Ectodermal cell (in vitro differentiated cells): ENCODE measurements around the gene WNT3.
A peak's percentile ranks its signal among the peaks of the same experiment; 100 is the strongest.

Experiments
- H3K27ac ChIP-seq: 2 replicates; pipeline ENCODE4 v1.7.0; 2013; ENCODE audit warnings: mild to moderate bottlenecking, low read depth, low read length; ENCODE audit not compliant: insufficient read depth, poor library complexity, severe bottlenecking
- H3K27me3 ChIP-seq: 2 replicates; pipeline ENCODE4 v1.7.0; 2013; ENCODE audit warnings: mild to moderate bottlenecking, low read length; ENCODE audit not compliant: insufficient read depth, control insufficient read depth, poor library complexity, severe bottlenecking
- H3K36me3 ChIP-seq: one replicate; pipeline ENCODE4 v1.7.0; 2013; ENCODE audit warnings: low read length; ENCODE audit not compliant: control insufficient read depth, insufficient read depth
- H3K4me1 ChIP-seq: one replicate; pipeline ENCODE4 v1.7.0; 2013; ENCODE audit warnings: low read length; ENCODE audit not compliant: control insufficient read depth, insufficient read depth
- H3K4me3 ChIP-seq: 2 replicates; pipeline ENCODE4 v1.7.0; 2013; ENCODE audit warnings: low read depth, low read length, control low read depth; ENCODE audit not compliant: insufficient read depth
- H3K9me3 ChIP-seq: 2 replicates; pipeline ENCODE4 v1.7.0; 2013; ENCODE audit warnings: mild to moderate bottlenecking, low read length, moderate library complexity; ENCODE audit not compliant: control insufficient read depth
- WGBS, 2 experiments: methylation state at CpG; one replicate each; pipeline ENCODE4 v1.1.7; 2013; ENCODE audit warnings: missing lambda C conversion rate in 2 of 2; 5-methylcytosine and 5-hydroxymethylcytosine counted together

The WNT3 gene

DNA sequence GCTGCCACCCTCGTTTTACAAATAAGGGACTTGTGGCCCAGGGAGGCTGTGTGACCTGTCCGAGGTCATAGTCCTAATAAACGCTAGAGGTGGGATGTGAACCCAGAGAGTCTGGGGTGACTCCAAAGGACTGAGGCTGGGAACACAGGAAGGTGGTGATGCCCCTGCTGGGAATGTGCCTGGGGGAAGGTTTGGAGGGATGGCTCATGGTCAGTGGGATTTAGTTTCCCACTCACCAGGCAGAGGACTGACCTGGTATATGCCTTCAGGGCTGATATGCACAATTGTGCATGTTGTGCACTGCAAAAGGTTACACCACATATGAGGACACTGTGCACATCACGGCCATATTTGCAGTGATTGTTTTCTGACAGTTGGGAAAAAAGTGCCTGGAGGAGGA, 19.0 kb upstream of the WNT3 start:
- Histone ChIP-seq H3K27me3 (peaks cover 15% of the 10 kb centered on the region), H3K9me3 (no peaks in the 10 kb centered on the region), H3K4me1 (peaks cover 14% of the 10 kb centered on the region), H3K4me3 (no peak overlapping the region), H3K27ac (no peak overlapping the region), H3K36me3 (no peaks in the 10 kb centered on the region)
- 91 to 93% methylated on average over 4 of the region's 4 CpGs for WGBS, 2 experiments

DNA sequence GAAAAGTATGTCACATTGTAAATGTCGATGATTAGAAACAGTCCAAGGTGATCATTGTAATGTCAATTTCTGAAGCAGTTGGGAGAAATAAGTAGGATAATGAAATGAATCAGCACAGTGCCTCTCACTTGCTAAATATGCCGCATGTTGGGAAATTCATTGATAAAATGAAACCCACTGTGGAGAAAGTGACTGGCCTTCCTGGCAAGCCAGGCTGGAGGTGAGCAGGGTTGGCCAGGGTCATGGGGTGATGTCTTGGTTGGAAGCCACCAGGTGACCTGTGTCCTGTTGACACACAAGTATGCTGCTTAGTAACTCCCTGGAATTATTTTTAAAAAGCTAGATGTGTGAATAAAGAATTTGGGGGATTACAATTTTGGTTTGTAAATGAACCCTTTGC, 18.0 kb upstream of the WNT3 start:
- Histone ChIP-seq H3K9me3 (no peaks in the 10 kb centered on the region), H3K27me3 (peaks cover 15% of the 10 kb centered on the region), H3K27ac (no peak overlapping the region), H3K4me3 (no peak overlapping the region), H3K36me3 (no peaks in the 10 kb centered on the region), H3K4me1 (peaks cover 22% of the 10 kb centered on the region)
- WGBS, 2 experiments, result 92 to 95% methylated on average over 2 of the region's 2 CpGs

- Histone ChIP-seq H3K4me3 (no peak overlapping the region), H3K9me3 (no peaks in the 10 kb centered on the region), H3K27me3 (peaks cover 7% of the 10 kb centered on the region), H3K4me1 (peaks cover 33% of the 10 kb centered on the region), H3K27ac (no peak overlapping the region), H3K36me3 (no peaks in the 10 kb centered on the region)
- WGBS, 2 experiments, result 95 to 98% methylated on average over 3 of the region's 3 CpGs
Observed at GRCh38 chr17:46834846-46835245, 16.4 kb upstream of the WNT3 start.

DNA sequence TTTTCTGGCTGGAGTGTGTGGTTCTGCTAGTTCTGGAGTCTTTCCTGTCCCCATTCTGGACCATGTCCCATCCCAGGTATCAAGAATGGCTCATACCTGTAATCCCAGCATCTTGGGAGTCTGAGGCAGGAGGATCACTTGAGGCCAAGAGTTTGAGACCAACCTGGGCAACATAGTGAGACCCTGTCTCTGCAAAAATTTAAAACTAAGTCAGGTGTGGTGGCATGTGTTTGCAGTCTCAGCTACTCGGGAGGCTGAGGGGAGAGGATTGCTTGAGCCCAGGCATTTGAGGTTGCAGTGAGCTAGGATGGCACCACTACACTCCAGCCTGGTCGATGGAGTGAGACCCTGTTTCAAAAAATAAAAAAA, 15.3 kb upstream of the WNT3 start:
- WGBS, 2 experiments, result 93 to 95% methylated on average over 2 of the region's 2 CpGs
- no peaks in the 10 kb centered on the region for H3K36me3 ChIP-seq

GRCh38 chr17:46832945-46833839, 14.7 kb upstream of the WNT3 start:
- H3K4me1 ChIP-seq, result peaks cover 33% of the 10 kb centered on the region
- H3K4me3 ChIP-seq, result no peak overlapping the region
- H3K27me3 ChIP-seq, result peaks cover 7% of the 10 kb centered on the region
- 52 to 58% methylated on average over 17 of the region's 17 CpGs for WGBS, 2 experiments
- H3K9me3 ChIP-seq, result no peaks in the 10 kb centered on the region
- H3K27ac ChIP-seq, result peak overlapping the region; percentile 84
- H3K36me3 ChIP-seq, result no peaks in the 10 kb centered on the region

More for the DNA sequence above, 15.3 kb upstream of the WNT3 start:
- H3K4me1 ChIP-seq, result peaks cover 33% of the 10 kb centered on the region
- no peaks in the 10 kb centered on the region for H3K9me3 ChIP-seq
- peaks cover 7% of the 10 kb centered on the region for H3K27me3 ChIP-seq
- no peak overlapping the region for H3K27ac ChIP-seq
- H3K4me3 ChIP-seq, result no peak overlapping the region

- Histone ChIP-seq H3K4me1 (peaks cover 33% of the 10 kb centered on the region), H3K36me3 (no peaks in the 10 kb centered on the region), H3K27me3 (peaks cover 7% of the 10 kb centered on the region), H3K9me3 (no peaks in the 10 kb centered on the region), H3K4me3 (no peak overlapping the region), H3K27ac (peak overlapping the region; percentile 84)
- WGBS, 2 experiments, result 7 to 8% methylated on average over 11 of the region's 11 CpGs
Observed at GRCh38 chr17:46832331-46832821, 13.9 kb upstream of the WNT3 start.

GRCh38 chr17:46831573-46832330, 13.3 kb upstream of the WNT3 start:
- peak overlapping the region; percentile 84 for H3K27ac ChIP-seq
- H3K9me3 ChIP-seq, result no peaks in the 10 kb centered on the region
- H3K27me3 ChIP-seq, result peaks cover 7% of the 10 kb centered on the region
- peaks cover 33% of the 10 kb centered on the region for H3K4me1 ChIP-seq
- H3K4me3 ChIP-seq, result no peak overlapping the region
- H3K36me3 ChIP-seq, result no peaks in the 10 kb centered on the region
- 46 to 49% methylated on average over 14 of the region's 14 CpGs for WGBS, 2 experiments

GRCh38 chr17:46827274-46827673, 8.8 kb upstream of the WNT3 start:
- no peak overlapping the region for H3K27ac ChIP-seq
- no peaks in the 10 kb centered on the region for H3K9me3 ChIP-seq
- H3K4me3 ChIP-seq, result no peak overlapping the region
- peaks cover 18% of the 10 kb centered on the region for H3K4me1 ChIP-seq
- no peaks in the 10 kb centered on the region for H3K36me3 ChIP-seq
- H3K27me3 ChIP-seq, result peaks cover 17% of the 10 kb centered on the region
- WGBS, 2 experiments, result 89 to 97% methylated on average over 1 to 2 of the region's 2 CpGs

DNA sequence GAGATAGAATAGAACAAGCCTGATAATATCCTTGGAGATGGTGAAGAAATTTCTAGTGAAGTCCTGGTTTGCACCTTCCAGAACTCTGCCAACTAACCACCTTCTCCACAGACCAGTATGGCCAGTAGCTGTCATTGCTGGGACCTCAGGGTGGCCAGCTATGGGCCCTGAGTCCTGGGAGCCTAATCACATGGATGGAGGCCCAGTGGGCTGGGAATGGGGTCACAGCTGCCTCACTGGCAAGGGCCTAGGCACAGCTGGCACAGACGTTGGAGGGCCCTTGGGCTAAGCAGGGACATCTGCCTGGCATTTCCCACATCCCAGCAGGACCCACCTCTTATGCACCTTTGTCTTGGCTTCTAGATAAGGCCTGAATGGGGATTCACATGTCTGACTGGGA, 7.6 kb upstream of the WNT3 start:
- Histone ChIP-seq H3K4me3 (no peak overlapping the region), H3K9me3 (no peaks in the 10 kb centered on the region), H3K4me1 (peaks cover 13% of the 10 kb centered on the region), H3K27ac (no peak overlapping the region), H3K36me3 (no peaks in the 10 kb centered on the region), H3K27me3 (peaks cover 22% of the 10 kb centered on the region)
- WGBS, 2 experiments, result 82 to 93% methylated on average over 1 of the region's 1 CpG

GRCh38 chr17:46823657-46824056, 5.2 kb upstream of the WNT3 start:
- no peaks in the 10 kb centered on the region for H3K9me3 ChIP-seq
- no peak overlapping the region for H3K27ac ChIP-seq
- no peaks in the 10 kb centered on the region for H3K36me3 ChIP-seq
- H3K4me3 ChIP-seq, result no peak overlapping the region
- 90 to 91% methylated on average over 8 of the region's 8 CpGs for WGBS, 2 experiments
- H3K27me3 ChIP-seq, result peaks cover 47% of the 10 kb centered on the region
- H3K4me1 ChIP-seq, result peaks cover 29% of the 10 kb centered on the region
